Activated T-cell treated with anti-CD3 and anti-CD28 coated beads for 1 hour (primary cell): ENCODE results near the gene TNP2.

Experiments used
- DNase-seq: peaks from one replicate; pipeline ENCODE4 v3.0.0-alpha.2; 2020; ENCODE audit warnings: low read depth

Gene TNP2

GRCh38 chr16:11268921-11269375, at the start of gene TNP2:
TSS of gene TNP2 (minus strand) at chr16:11269325. CDS start at chr16:11269262, 63 bp downstream.
- no peak for DNase-seq

- no peak for DNase-seq
Observed at GRCh38 chr16:11318817-11319216, 49.7 kb upstream of the TNP2 start.

DNA sequence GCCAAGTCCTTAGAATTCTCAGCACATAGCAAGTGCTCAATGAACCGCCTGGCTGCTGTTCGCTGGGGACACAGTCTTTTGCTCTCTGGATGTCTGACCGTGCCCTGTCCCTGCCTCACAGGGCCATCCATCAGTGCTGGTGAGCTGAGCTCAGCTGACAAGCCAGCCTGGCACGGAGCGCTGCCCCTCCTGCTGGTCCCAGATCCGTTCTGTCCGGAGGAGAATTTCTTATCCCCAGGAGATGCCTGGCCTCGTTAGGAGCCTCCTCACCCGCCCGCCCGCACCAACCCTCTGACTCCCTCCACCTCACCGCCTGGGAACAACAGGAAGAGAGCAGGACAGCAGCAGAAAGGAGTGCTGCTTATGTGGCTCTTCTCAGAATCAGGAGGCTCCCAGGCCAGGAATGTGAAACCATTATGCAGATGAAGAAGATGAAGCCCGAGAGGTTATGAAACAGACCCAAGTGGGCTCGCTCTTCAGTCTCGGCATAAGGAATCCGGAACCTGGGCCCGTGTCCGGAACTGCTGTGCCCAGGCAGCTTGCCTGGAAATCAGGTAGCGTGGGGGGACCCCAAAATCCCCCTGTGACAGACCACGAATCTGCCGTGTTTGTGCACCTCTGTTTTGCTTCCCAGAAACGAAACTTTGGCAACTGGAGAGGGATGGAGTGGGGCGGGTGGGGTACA, 47.3 kb upstream of the TNP2 start:
- no peak for DNase-seq

DNA sequence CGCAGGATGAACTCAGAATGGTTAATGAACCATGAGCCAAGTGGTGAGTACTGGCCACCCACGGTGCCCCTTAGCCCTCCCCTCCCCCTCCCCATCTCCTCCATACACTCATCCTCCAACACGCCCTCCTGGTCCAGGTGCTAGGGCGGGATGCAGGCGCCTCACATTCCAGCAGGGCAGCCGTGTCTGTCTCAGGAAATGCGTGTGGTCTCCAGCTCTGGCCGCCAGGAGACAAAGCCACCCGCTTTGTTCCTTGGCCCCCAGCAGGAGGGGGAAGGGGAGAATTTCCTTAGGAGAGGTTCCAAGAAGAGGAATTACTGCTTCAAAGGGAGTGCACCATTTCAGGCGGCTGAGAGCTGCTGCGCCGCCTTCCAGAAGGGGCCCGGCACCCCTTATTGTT, 46.4 kb upstream of the TNP2 start:
- DNase-seq: no peak

GRCh38 chr16:11314309-11314894, 45.3 kb upstream of the TNP2 start:
- DNase-seq: no peak

- no peak for DNase-seq
Observed at GRCh38 chr16:11313493-11314308, 44.6 kb upstream of the TNP2 start.

DNA sequence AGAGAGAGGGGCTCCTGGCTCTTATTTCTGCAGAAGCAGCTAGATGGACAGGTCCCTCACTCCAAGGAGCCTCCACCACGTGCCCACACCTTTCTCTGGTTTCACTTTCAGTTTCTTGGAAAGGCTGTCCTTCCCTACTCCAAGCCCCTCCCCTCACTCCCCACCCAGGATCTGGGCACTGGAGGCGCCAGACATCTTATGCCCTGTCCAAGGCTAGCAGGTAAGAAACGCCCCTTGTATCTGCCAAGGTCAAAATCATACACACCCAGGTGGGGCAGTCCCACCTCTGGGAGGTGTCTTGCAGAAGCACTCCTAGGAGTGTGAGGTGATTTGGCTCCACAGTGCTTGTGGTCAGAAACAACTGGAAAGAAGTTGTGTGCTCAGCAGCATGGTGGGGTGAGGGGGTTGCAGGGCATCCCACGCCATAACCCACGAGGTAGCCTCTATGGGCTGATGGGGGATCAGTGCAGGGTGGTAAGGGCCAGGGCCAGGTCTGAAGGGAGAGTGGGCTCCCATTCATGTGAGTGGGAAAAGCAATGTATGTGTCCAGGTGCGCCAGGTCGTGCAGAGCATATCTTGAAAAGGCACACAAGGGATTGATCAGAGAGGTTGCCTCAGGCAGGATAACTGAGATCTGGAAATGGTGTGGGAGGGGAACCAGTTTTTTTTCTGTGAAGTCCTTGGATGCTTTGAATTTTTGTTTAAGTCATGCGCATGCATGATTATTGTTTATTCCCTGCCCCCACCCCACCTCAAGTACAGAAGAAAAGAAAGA, 43.8 kb upstream of the TNP2 start:
- DNase-seq: no peak

- no peak for DNase-seq
Observed at GRCh38 chr16:11310997-11311561, 42.0 kb upstream of the TNP2 start.

GRCh38 chr16:11310634-11310977, 41.5 kb upstream of the TNP2 start:
- DNase-seq: no peak

DNA sequence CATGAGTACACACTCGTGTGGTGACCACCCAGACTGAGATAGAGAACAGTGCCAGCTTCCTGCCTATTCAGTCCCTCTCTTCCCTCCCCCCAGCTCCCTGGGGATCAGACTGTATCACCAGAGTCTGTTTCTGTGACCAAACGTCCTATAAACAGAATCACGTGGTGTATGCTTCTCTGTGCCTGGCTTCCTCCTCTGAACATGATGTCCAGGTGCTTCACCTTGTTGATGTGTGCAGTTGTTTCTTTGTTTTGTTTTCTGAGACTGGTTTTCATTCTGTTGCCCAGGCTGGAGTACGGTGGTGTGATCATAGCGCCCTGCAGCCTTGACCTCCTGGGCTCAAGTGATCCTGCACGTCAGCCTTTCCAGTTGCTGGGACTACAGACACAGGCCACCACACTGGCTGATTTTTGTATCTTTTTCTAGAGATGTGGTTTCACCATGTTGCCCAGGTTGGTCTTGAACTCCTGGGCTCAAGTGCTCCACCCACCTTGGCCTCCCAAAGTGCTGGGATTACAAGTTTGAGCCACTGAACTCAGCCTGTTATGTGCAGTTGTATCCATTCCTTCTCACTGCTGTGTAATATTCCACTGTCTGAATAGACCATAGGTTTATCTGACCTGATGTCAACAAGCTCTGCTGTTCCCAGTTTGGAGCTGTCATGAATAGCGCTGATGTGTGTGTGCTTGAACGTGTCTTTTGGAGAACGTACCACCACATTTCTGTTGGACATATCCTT, 40.9 kb upstream of the TNP2 start:
- no peak for DNase-seq

DNA sequence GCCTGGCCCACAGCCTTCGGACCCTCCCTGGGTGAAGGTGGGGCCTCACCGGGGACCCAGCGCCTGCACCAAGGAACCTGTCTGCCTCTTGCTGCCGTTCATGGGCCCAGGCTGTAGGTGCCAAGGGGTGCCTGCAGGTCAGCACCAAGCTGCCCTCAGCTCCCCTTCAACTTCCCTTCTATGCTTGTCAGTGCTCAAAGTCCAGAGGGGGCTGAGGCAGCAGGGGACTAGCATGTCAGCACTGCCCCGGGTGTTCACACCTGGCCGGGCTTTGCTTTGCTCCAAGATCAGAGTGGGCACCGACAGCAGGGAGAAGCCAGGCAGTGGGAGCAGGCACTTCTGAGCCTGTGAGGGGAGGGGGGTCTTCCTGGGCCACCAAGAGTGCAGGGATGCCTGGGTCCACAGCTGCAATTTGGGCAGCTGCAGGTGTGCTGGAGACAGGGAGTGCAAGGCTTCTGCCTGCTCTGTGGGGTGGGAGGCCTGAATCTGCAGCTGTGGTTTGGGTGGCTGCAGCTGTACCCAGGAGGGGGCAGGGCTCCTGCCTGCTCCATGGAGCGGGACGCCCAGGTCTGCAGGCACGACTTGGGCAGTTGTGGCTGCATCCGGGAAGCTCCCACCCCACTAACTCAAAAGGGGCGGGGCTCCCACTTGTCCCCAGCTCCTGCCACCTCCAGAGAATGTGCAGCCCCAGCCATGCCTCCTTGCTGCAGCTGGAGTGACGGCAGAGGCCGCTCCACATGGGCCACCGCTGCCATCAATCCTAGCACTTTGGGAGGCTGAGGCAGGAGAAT, 39.6 kb upstream of the TNP2 start:
- DNase-seq: no peak

- DNase-seq: no peak
Observed at GRCh38 chr16:11307639-11308492, 38.7 kb upstream of the TNP2 start.

DNA sequence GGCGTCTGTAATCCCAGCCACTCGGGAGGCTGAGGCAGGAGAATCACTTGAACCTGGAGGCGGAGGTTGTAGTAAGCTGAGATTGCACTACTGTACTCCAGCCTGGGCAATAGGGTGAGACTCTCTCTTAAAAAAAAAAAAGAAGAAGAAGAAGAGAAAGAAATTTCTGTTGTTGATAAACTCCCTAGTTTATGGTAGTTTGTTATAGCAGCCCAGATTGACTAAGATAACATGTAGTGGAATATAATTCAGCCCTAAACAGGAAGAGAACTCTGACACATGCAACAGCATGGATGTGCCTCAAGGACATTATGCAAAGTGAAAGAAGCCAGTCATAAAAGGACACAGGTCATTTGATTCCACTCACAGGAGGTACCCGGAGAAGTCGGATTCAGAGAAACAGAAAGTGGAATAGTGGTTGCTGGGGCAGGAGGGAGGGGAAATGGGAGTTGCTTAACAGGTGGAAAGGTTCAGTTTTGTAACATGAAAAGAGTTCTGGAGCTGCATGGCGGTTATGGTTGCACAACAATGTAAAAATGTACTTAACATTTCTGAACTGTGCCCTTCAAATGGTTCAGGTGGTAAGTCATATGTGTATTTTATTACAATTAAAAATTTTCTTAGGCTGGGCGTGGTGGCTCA, 38.0 kb upstream of the TNP2 start:
- DNase-seq: no peak

- no peak for DNase-seq
Observed at GRCh38 chr16:11306381-11306780, 37.3 kb upstream of the TNP2 start.

GRCh38 chr16:11303405-11304138, 34.4 kb upstream of the TNP2 start:
- DNase-seq: no peak

DNA sequence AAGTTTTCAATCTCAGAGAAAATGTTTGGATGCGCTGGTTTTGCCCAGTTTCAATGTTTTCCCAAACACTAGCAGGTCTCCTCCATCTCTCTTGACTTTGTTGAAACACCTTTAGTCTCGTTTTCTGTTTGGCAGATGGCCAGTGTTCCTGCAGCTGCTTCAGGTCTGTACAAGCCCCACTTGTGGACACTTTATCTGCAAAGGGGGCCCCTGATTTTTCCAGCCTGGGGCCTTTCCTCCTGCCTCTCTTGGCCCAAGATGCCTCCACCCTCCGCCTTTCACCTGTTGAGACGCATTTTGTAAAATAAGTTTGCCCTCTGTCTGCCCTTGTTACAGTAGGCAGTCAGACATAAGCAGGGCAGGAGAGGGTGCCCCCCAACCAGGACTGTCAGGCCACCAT, 33.9 kb upstream of the TNP2 start:
- DNase-seq: no peak

DNA sequence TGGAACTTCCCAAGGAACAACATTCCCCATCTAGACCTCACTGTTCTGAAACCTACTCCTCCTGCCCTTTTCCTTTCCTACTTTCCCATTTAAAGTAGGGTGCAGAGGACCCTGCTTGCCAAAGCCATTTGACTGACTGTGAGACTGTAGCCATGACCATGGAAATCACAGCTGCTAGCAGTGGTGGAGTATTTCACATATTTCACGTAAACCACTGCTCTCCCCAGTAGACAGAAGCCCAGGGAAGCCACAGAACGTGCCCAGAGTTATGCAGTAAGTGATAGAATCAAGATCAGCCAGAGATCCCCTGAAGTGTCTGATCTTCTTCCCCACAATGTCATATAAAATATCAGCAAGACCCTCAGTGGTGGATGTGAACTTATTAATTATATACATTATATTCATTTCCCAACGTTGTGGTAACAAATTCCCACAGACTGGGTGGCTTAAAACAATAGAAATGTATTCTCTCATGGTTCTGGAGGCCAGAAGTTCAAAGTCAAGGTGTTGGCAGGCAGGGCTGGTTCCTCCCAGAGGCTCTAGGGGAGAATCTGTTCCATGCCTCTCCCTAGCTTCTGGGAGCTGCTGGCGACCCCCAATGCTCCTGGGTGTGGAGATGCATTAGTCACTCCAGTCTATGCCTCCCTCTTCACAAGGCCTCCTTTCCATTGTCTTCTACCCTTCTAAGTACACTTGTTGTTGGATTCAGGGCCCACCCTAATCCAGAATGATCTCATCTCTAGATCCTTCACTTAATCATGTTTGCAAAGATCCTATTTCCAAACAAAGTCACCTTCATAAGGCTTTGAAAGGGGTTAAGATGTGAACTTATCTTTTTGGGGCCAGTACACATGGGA, 32.7 kb upstream of the TNP2 start:
- DNase-seq: no peak

DNA sequence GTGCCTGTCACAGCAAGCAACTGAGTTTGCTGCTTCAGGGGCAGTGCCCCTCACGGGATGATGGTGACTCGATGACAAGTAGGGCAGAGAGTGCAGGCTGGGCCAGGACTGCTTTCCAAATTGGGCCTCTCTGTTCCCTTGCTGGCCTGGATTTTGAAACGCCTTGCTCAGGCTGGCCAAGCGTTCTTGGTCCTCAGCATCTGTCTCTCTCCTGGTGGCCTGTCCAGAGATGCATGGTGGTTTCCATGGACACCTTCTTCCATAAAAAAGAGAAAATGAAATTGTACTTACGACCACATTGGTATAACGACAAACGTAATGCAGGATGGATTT, 31.4 kb upstream of the TNP2 start:
- DNase-seq: no peak
